Measurements from ENCODE around the gene ZNF579. TPM values are rescaled to one million over a fixed set of nuclear protein-coding genes. Genes with fewer than 3 reads are reported as not detected.
A peak's percentile ranks its signal among the peaks of the same experiment; 100 is the strongest.

ZNF579 gene
- total and polyA plus RNA-seq, 9 of the 15 experiments (the other 6 are each of a cell fraction or from before 2014, with no cell fraction given) = 0.06 to 15.9 (median 1.6) TPM

DNA sequence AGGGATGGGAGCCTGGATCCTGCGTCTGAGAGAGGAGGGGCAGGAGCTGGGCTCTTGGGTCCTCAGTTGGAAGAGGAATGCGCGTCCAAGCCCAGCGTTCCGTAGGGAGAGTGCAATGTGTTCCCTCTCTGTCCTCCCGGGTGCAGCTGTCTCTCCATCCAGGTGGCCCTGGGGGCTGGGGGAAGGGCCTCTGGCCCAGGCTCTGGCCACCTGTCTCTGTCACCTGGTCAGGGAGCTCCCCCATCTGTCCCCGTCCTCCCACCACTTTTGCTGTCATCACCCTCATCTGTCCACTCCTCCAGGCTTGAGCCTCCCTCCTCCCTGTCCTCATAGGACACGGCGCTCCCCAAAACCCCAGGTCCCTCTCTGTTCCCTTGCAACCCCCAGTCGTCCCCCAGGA lies 40.0 kb downstream of the ZNF579 start:
- in situ Hi-C loops (cut with MboI) = no loop called here
- Histone ChIP-seq H3K9ac (ENCODE audit: insufficient read depth in 1 of 2, low read depth in 2 of 2, low read length in 2 of 2) (peak overlapping the region in 1 of 2 experiments; percentile 50; a peak in 1 of 4 replicates), H3K4me2 (ENCODE audit: insufficient read depth, low read length) (no peak overlapping the region), H3K27me3 (ENCODE audit: control insufficient read depth in 2 of 2, insufficient read depth in 2 of 2, low read length in 2 of 2) (no peaks in the 10 kb centered on the region), H3K9me3 (replicated peaks; ENCODE audit: control insufficient read depth, insufficient read depth, low read depth, low read length) (no peaks in the 10 kb centered on the region), H3K4me1 (replicated peaks in 1 of 2; ENCODE audit: control insufficient read depth in 2 of 2, insufficient read depth in 2 of 2, low read length in 2 of 2) (peaks cover 16 to 55% of the 10 kb centered on the region in 2 experiments), H3K9me1 (ENCODE audit: control insufficient read depth, insufficient read depth, low read length) (peaks cover 4% of the 10 kb centered on the region), H3K79me2 (ENCODE audit: control insufficient read depth, insufficient read depth, low read length) (no peaks in the 10 kb centered on the region), H3K36me3 (ENCODE audit: control insufficient read depth, insufficient read depth, low read length) (no peaks in the 10 kb centered on the region), H2AFZ (ENCODE audit: low read depth, low read length) (no peak overlapping the region), H4K20me1 (replicated peaks; ENCODE audit: control insufficient read depth, insufficient read depth, low read length) (no peaks in the 10 kb centered on the region), H3K27ac (ENCODE audit: extremely low read depth, low read depth, low read length) (no peak overlapping the region), H3K4me3 (no peak overlapping the region)
- ATAC-seq (no peak), FAIRE-seq (no peak), DNase-seq (ENCODE audit: extremely low read depth in 1 of 4, low spot score in 3 of 4) (no peak)
- intact Hi-C loops (cut with micrococcal nuclease) = no loop called here
- WGBS (ENCODE audit: insufficient coverage, low coverage, missing lambda C conversion rate) = 37% methylated on average over 8 of the region's 10 CpGs
- no TSS peak for BruUV-seq (replicated peaks)
- POLR2A ChIA-PET = interaction anchor here (0.6 kb wide), 1 partner anchor 11 kb away, joined by 3 read pairs; no protein-coding TSS in a partner anchor
- CTCF ChIA-PET (ENCODE audit: low intra/inter-chr PET ratio) = no interaction called here
- TF ChIP-seq SMAD4 (CRISPR knock-in tag; conservative IDR thresholded peaks at IDR 0.05) (no peak), ZNF263 (CRISPR knock-in tag; IDR thresholded peaks at IDR 0.05; ENCODE audit: borderline replicate concordance) (peak; percentile 77), CBFA2T2 (conservative IDR thresholded peaks at IDR 0.05) (peak; percentile 67), CBFA2T3 (IDR thresholded peaks at IDR 0.05) (peak; percentile 62), TAF9B (IDR thresholded peaks at IDR 0.05; ENCODE audit: partially characterized antibody) (no peak), ZKSCAN3 (CRISPR knock-in tag; IDR thresholded peaks at IDR 0.05) (no peak), CBX3 (IDR thresholded peaks at IDR 0.05; ENCODE audit: borderline replicate concordance in 1 of 2, low read length in 2 of 2) (no peak), TRIM24 (IDR thresholded peaks at IDR 0.05) (0 out of 4 replicates have a peak, but pooled peaks of 1 of the 2 experiments have one; percentile 15), MEIS2 (IDR thresholded peaks at IDR 0.05; ENCODE audit: partially characterized antibody) (peak; percentile 5), ZBTB1 (CRISPR knock-in tag; IDR thresholded peaks at IDR 0.05; ENCODE audit: borderline replicate concordance, low read depth) (no peak)

Measured in K562 (cell line).